D341Med (cell line): Measurements from ENCODE around the gene PWWP2B.
"Not testable (repeated sequence)": the region's sequence is repeated elsewhere in the genome, so short reads cannot be mapped to it uniquely, and the experiment has no call there.

ENCODE experiments used
- DNase-seq: peaks from one replicate; pipeline ENCODE4 v3.0.0; 2012; ENCODE audit warnings: low spot score

PWWP2B gene

GRCh38 chr10:132433671-132434340, 36.8 kb downstream of the PWWP2B start:
- no peak for DNase-seq

- DNase-seq = no peak
These were observed 37.5 kb downstream of the PWWP2B start for GRCh38 chr10:132434405-132435005.

- DNase-seq = not testable (repeated sequence)
These were observed 38.3 kb downstream of the PWWP2B start for GRCh38 chr10:132435320-132435719.

- DNase-seq = not testable (repeated sequence)
These were observed 39.1 kb downstream of the PWWP2B start for GRCh38 chr10:132436096-132436495.

GRCh38 chr10:132436861-132437410, 39.9 kb downstream of the PWWP2B start:
- DNase-seq = no peak

- no peak for DNase-seq
These were observed 40.5 kb downstream of the PWWP2B start for GRCh38 chr10:132437541-132437950.

- DNase-seq = no peak
These were observed 41.4 kb downstream of the PWWP2B start for GRCh38 chr10:132438091-132439024.

GRCh38 chr10:132439025-132439388, 42.0 kb downstream of the PWWP2B start:
- DNase-seq = no peak

- DNase-seq = no peak
These were observed 42.6 kb downstream of the PWWP2B start for GRCh38 chr10:132439424-132440163.

- DNase-seq = no peak
These were observed 44.0 kb downstream of the PWWP2B start for GRCh38 chr10:132440791-132441565.

- DNase-seq = no peak
These were observed 45.0 kb downstream of the PWWP2B start for GRCh38 chr10:132441818-132442524.

GRCh38 chr10:132442636-132443035, 45.6 kb downstream of the PWWP2B start:
- no peak for DNase-seq

- DNase-seq = no peak
These were observed 46.6 kb downstream of the PWWP2B start for GRCh38 chr10:132443605-132443982.

- no peak for DNase-seq
These were observed 47.2 kb downstream of the PWWP2B start for GRCh38 chr10:132443983-132444876.

GRCh38 chr10:132444877-132445351, 47.9 kb downstream of the PWWP2B start:
- DNase-seq = no peak

GRCh38 chr10:132445516-132446194, 48.7 kb downstream of the PWWP2B start:
- DNase-seq = no peak

GRCh38 chr10:132446195-132446581, 49.2 kb downstream of the PWWP2B start:
- no peak for DNase-seq

- DNase-seq = peak; percentile 49
These were observed 49.9 kb downstream of the PWWP2B start for GRCh38 chr10:132446661-132447445.
